RPMI7951 (cell line): ENCODE data around the gene ZNF732. TPM values are rescaled to one million over a fixed set of nuclear protein-coding genes. Genes with fewer than 3 reads are reported as not detected.
"Not testable (repeated sequence)": the region's sequence is repeated elsewhere in the genome, so short reads cannot be mapped to it uniquely, and the experiment has no call there.

ENCODE experiments used
- DNase-seq: peaks from one replicate; pipeline ENCODE4 v3.0.0-alpha.2; 2012; ENCODE audit warnings: low read depth
- total RNA-seq: library from RNA; depleted of rRNA; stranded (reverse); fragments of >200 nt; shearing (Covaris generic); gene quantifications from 2 replicates; pipeline ENCODE4 v1.2.3, GENCODE V29; 2014; rRNA removed

Gene ZNF732
- total RNA-seq, 1 experiment from 2014 or later: not detected

GRCh38 chr4:253936-254756, 51.1 kb downstream of the ZNF732 start:
- DNase-seq: no peak

GRCh38 chr4:252065-252601, 53.1 kb downstream of the ZNF732 start:
- no peak for DNase-seq

- peak; percentile 45 for DNase-seq
Observed at GRCh38 chr4:244471-244870, 60.8 kb downstream of the ZNF732 start.

- no peak for DNase-seq
Observed at GRCh38 chr4:243426-243825, 61.8 kb downstream of the ZNF732 start.

GRCh38 chr4:242121-242848, 63.0 kb downstream of the ZNF732 start:
- DNase-seq: peak; percentile 75

GRCh38 chr4:241411-241810, 63.9 kb downstream of the ZNF732 start:
- not testable (repeated sequence) for DNase-seq

GRCh38 chr4:236028-236427, 69.2 kb downstream of the ZNF732 start:
- DNase-seq: no peak

GRCh38 chr4:234178-234577, 71.1 kb downstream of the ZNF732 start:
- no peak for DNase-seq

GRCh38 chr4:223913-224497, 81.3 kb downstream of the ZNF732 start:
- DNase-seq: no peak

Other genes starting within 250 kb of the ZNF732 start
- 3.6 and 4.2 TPM in 2 replicates for gene ZNF718, start 181.0 kb downstream of the ZNF732 start, total RNA-seq
- 5.4 and 8.8 TPM in 2 replicates for gene ZNF141, start 32.3 kb upstream of the ZNF732 start, total RNA-seq
- gene ZNF721, start 193.7 kb upstream of the ZNF732 start, total RNA-seq: 9.5 and 13.8 TPM in 2 replicates
- gene PIGG, start 193.7 kb upstream of the ZNF732 start, total RNA-seq: 16.1 and 22.9 TPM in 2 replicates